Activated CD4-positive, alpha-beta T cell treated with anti-CD3 and anti-CD28 coated beads for 4 hours (primary cell): Measurements from ENCODE around the gene MINK1.
A peak's percentile ranks its signal among the peaks of the same experiment; 100 is the strongest.
"Not testable (repeated sequence)": the region's sequence is repeated elsewhere in the genome, so short reads cannot be mapped to it uniquely, and the experiment has no call there.

Experiments used
- DNase-seq, 2 donors: peaks; one replicate each; pipeline ENCODE4 v3.0.0-alpha.2; 2020

MINK1 gene

GRCh38 chr17:4901648-4902344 lies 68.7 kb downstream of the MINK1 start:
- no peak for DNase-seq

- no peak for DNase-seq
Measured at GRCh38 chr17:4902540-4902939, 69.4 kb downstream of the MINK1 start.

GRCh38 chr17:4903051-4903818 lies 70.1 kb downstream of the MINK1 start, which contains the start of gene CHRNE:
CHRNE (minus strand) TSS chr17:4903098; CDS start chr17:4903063, 35 bp downstream.
- DNase-seq: peak; percentile 71 to 81

GRCh38 chr17:4906642-4907041 lies 73.5 kb downstream of the MINK1 start:
- not testable (repeated sequence) for DNase-seq

GRCh38 chr17:4908301-4908700 lies 75.2 kb downstream of the MINK1 start:
- DNase-seq: no peak

GRCh38 chr17:4908711-4909496 lies 75.8 kb downstream of the MINK1 start:
- DNase-seq: peak; percentile 63 to 67

- DNase-seq: no peak
Measured at GRCh38 chr17:4913994-4914393, 80.9 kb downstream of the MINK1 start.

- not testable (repeated sequence) for DNase-seq
Measured at GRCh38 chr17:4914551-4914950, 81.4 kb downstream of the MINK1 start.

- no peak for DNase-seq
Measured at GRCh38 chr17:4919511-4920047, 86.4 kb downstream of the MINK1 start.

GRCh38 chr17:4920351-4921048 lies 87.4 kb downstream of the MINK1 start:
- DNase-seq: no peak

GRCh38 chr17:4921320-4921719 lies 88.2 kb downstream of the MINK1 start:
- DNase-seq: no peak

GRCh38 chr17:4926577-4927335 lies 93.6 kb downstream of the MINK1 start:
- DNase-seq: not testable (repeated sequence)

GRCh38 chr17:4928881-4929280 lies 95.7 kb downstream of the MINK1 start:
- DNase-seq: no peak

GRCh38 chr17:4931963-4932362 lies 98.8 kb downstream of the MINK1 start, which contains the start of gene GP1BA:
GP1BA (plus strand) TSS chr17:4932277; CDS start chr17:4932605, 328 bp downstream.
- DNase-seq: no peak

GRCh38 chr17:4932756-4933155 lies 99.6 kb downstream of the MINK1 start:
- no peak for DNase-seq

- DNase-seq: no peak
Measured at GRCh38 chr17:4933646-4934045, 100.5 kb downstream of the MINK1 start.

- DNase-seq: no peak
Measured at GRCh38 chr17:4934173-4934979, 101.2 kb downstream of the MINK1 start.

GRCh38 chr17:4935650-4936049 lies 102.5 kb downstream of the MINK1 start:
- DNase-seq: no peak

- DNase-seq: no peak
Measured at GRCh38 chr17:4936436-4936835, 103.3 kb downstream of the MINK1 start.

- DNase-seq: no peak
Measured at GRCh38 chr17:4937553-4937952, 104.4 kb downstream of the MINK1 start.

- DNase-seq: no peak
Measured at GRCh38 chr17:4938069-4938491, 104.9 kb downstream of the MINK1 start.
